GM20000 (cell line): ENCODE results near the gene EPHA3.

Experiments used
- DNase-seq: peaks from one replicate; pipeline ENCODE4 v3.0.0; 2012; ENCODE audit warnings: low spot score
- CTCF ChIP-seq: IDR thresholded peaks from 2 replicates; pipeline ENCODE4 v1.5.1; 2012; ENCODE audit warnings: mild to moderate bottlenecking, control low read depth; ENCODE audit errors: extremely low read depth, missing control alignments

EPHA3 gene

GRCh38 chr3:89488800-89489580, 381.6 kb downstream of the EPHA3 start:
- no peak for TF ChIP-seq CTCF
- DNase-seq = no peak

- no peak for DNase-seq
- TF ChIP-seq CTCF = no peak
Measured at GRCh38 chr3:89490129-89490528, 382.7 kb downstream of the EPHA3 start.

- no peak for DNase-seq
- no peak for TF ChIP-seq CTCF
Measured at GRCh38 chr3:89494734-89495133, 387.3 kb downstream of the EPHA3 start.

GRCh38 chr3:89503891-89504391, 396.5 kb downstream of the EPHA3 start:
- no peak for TF ChIP-seq CTCF
- DNase-seq = no peak

GRCh38 chr3:89504432-89504831, 397.0 kb downstream of the EPHA3 start:
- DNase-seq = no peak
- no peak for TF ChIP-seq CTCF

- no peak for DNase-seq
- TF ChIP-seq CTCF = no peak
Measured at GRCh38 chr3:89506462-89507103, 399.2 kb downstream of the EPHA3 start.

- TF ChIP-seq CTCF = no peak
- no peak for DNase-seq
Measured at GRCh38 chr3:89521328-89521727, 413.9 kb downstream of the EPHA3 start.
